HG02798 (cell line): ENCODE measurements around the gene ENGASE.

Experiments used
- ATAC-seq: cut with Tn5 transposase; IDR thresholded peaks from one replicate; pipeline ENCODE4 v1.9.1; 2021; ENCODE audit warnings: mild to moderate bottlenecking; ENCODE audit not compliant: unreplicated experiment, poor library complexity

ENGASE gene

GRCh38 chr17:79131701-79132100, 57.1 kb downstream of the ENGASE start:
- no peak for ATAC-seq

GRCh38 chr17:79132271-79133064, 57.8 kb downstream of the ENGASE start:
- no peak for ATAC-seq

GRCh38 chr17:79133214-79133613, 58.6 kb downstream of the ENGASE start:
- no peak for ATAC-seq

DNA sequence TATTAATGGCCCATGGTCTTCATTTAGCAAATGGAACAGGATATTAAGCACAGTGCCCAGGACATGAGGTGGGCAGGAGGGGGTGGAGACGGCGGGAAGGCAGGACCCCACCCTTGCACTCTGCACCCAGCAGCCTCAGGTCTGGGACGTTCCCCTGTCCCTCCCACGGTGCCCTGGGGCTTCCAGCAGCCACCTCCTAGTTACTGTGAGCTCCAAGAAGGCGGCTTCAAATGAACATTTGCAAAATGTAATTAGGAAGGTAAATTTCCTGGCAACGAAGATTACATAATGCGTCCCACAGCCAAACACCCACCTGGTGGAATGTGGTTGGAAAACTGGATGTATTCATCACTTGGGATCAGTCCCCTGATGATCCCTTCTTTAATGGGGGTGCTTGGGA, 59.4 kb downstream of the ENGASE start:
- no peak for ATAC-seq

DNA sequence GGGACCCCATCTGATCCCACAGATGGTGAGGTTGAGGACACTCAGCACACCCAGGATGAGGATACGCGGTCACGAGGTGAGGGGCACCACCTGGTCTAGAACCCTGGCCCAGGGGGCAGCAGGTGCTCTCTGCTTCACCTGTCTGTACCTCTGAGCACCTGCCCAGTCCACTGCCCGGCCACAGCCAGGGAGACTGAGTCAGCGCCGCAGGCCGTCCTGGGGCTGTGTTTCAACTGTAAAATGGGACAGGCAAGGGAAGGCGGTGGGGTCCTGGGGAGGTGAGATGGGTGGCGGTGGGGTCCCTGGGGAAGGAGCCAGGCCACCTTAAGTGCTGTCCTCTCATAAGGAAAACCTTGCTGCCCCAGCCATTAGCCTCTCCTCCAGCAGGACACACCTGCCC, 60.4 kb downstream of the ENGASE start:
- ATAC-seq = no peak

DNA sequence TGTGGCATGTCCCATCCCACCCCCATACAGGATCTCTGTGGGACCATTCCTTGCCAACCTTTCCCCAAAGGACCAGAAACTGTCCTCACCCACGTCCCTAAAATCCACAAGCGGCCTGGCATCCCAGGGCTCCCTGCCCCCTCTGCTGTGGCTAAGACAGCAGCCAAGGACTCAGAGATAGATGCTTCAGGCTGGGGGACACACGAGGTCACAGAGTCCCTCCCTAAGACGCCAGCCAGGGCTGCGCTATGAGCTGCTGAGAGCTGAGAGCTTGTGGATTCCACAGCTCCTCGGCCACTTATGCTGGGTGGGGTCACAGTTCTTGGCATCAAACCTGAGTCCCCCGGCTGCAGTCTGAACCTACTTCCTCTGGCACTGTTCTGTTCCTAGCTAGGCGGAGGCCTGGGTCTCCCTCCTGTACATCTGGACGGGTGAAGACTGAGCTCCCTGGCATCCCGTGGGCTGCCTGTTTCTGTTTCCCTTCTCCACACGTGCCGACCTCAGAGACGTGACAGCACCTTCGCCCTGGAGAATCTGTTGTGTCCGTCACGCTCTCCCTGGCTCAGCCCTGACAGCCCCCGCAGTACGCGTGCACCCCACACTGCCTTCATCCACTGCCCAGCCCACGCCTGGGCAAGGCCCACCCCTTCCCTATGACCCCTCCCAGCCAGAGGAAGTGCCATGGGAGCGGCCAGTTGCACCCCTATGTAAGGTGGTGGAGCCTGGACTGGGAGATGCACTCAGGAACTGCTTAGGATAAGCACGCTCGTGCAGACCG, 61.2 kb downstream of the ENGASE start:
- no peak for ATAC-seq
